Testis (tissue), 3 donors: ENCODE data around the gene FKBP2. TPM values are rescaled to one million over a fixed set of nuclear protein-coding genes. Genes with fewer than 3 reads are reported as not detected.
A peak's percentile ranks its signal among the peaks of the same experiment; 100 is the strongest.

Source experiments
- DNase-seq: peaks from one replicate; pipeline ENCODE4 v3.0.0-alpha.2; 2019
- H3K27ac ChIP-seq, 2 donors: fragments of 200-600 bp; sonication (generic); one replicate each; pipeline ENCODE4 v1.5.1; 2019
- H3K27me3 ChIP-seq: fragments of 200-600 bp; sonication (generic); one replicate; pipeline ENCODE4 v1.5.1; 2019
- H3K36me3 ChIP-seq: fragments of 200-600 bp; sonication (generic); one replicate; pipeline ENCODE4 v1.5.1; 2017; ENCODE audit warnings: low read depth; ENCODE audit errors: missing control alignments
- H3K4me1 ChIP-seq: fragments of 200-600 bp; sonication (generic); one replicate; pipeline ENCODE4 v1.5.1; 2019
- H3K4me3 ChIP-seq, 2 donors: fragments of 200-600 bp; sonication (generic); one replicate each; pipeline ENCODE4 v1.5.1; 2017 to 2019
- H3K9me3 ChIP-seq: fragments of 200-600 bp; sonication (generic); one replicate; pipeline ENCODE4 v1.5.1; 2017
- POLR2A ChIP-seq: fragments of 450-650 bp; IDR thresholded peaks from one replicate; pipeline ENCODE4 v1.6.1; 2017; ENCODE audit warnings: antibody characterized with exemption, mild to moderate bottlenecking, moderate library complexity
- WGBS, 2 donors: methylation state at CpG; one replicate each; pipeline ENCODE4 v1.1.5; 2018; 5-methylcytosine and 5-hydroxymethylcytosine counted together
- intact Hi-C: fragments of 100-400 bp; cut with DNase I; formaldehyde crosslinking; loops from one replicate; pipeline ENCODE4 v1.15.1; 2023; ENCODE audit warnings: low total_unique reads
- polyA plus RNA-seq: library from polyadenylated mRNA; stranded (reverse); fragments of 350-450 nt; fragmentation: Illumina TruSeq; extraction: RNeasy Lipid Tissue Mini Kit (QIAGEN cat#74804); gene quantifications from one replicate; pipeline ENCODE4 v1.2.3, GENCODE V29; 2014; ENCODE audit warnings: low read depth, low replicate concordance; ENCODE audit not compliant: insufficient read depth
- total RNA-seq, 2 donors: library from RNA; depleted of rRNA; stranded (reverse); fragments of >200 nt; gene quantifications; one replicate each; pipeline ENCODE4 v1.2.3, GENCODE V29; 2016
- TF ChIP-seq, protein P1 (sequence below), 3 experiments: fragments of 450-650 bp in 2 of 3; fragments of 200-600 bp in 1 of 3; sonication (generic) in 1 of 3; IDR thresholded peaks; one replicate each; pipeline ENCODE4 v1.5.1; 2016 to 2019; ENCODE audit warnings: antibody characterized with exemption in 3 of 3, mild to moderate bottlenecking in 2 of 3, moderate library complexity in 1 of 3

Gene FKBP2
- total and polyA plus RNA-seq, 3 donors from 2014 or later, result 151 to 159 (median 159) TPM

DNA sequence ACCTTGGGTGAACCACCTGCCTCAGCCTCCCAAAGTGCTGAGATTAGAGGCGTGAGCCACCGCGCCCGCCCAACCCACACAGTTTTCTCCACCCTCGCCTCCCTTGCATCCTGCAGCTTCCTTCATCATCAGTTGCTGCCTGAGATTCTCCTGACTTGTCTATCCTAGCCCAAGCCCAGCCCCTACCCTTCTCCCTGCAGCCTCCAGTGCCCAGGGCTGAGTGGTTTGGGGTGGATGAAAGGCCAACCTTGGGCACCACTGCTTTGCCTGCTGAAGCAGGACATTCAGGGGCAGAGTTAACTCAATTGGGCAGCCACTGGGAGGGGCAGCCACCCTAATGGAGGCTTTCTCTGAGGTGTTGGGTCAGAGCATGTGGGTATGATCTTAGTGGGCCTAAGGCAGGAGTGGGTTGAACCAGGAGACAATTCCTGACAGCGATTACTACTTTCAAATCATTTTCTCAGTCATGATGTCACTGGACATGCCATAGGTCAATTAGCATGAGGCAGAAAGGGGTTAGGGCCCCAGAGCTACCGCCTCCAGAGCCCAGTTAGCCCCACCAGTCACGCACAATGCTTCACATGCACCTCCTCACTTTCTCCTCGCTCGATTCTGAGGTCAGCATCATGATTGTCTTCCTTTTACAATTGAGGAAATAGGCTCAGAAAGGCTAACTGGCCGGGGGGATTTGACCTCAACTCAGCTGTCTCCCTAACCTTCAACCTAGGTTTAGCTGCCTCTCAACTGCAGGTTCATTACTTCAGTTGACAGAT is 1.0 kb upstream of the FKBP2 start:
- TF ChIP-seq, protein P1, sequence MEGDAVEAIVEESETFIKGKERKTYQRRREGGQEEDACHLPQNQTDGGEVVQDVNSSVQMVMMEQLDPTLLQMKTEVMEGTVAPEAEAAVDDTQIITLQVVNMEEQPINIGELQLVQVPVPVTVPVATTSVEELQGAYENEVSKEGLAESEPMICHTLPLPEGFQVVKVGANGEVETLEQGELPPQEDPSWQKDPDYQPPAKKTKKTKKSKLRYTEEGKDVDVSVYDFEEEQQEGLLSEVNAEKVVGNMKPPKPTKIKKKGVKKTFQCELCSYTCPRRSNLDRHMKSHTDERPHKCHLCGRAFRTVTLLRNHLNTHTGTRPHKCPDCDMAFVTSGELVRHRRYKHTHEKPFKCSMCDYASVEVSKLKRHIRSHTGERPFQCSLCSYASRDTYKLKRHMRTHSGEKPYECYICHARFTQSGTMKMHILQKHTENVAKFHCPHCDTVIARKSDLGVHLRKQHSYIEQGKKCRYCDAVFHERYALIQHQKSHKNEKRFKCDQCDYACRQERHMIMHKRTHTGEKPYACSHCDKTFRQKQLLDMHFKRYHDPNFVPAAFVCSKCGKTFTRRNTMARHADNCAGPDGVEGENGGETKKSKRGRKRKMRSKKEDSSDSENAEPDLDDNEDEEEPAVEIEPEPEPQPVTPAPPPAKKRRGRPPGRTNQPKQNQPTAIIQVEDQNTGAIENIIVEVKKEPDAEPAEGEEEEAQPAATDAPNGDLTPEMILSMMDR (IDR thresholded peaks at IDR 0.05), result no peak
- no peak for TF ChIP-seq POLR2A
- no peaks in the 10 kb centered on the region for H3K36me3 ChIP-seq
- H3K4me1 ChIP-seq, result peaks cover 34% of the 10 kb centered on the region
- intact Hi-C loops, result no loop called here
- peak overlapping the region; percentile 92 to 99 for H3K27ac ChIP-seq
- WGBS, 2 donors, result 73 to 75% methylated on average over 11 of the region's 11 CpGs
- H3K27me3 ChIP-seq, result no peaks in the 10 kb centered on the region
- H3K4me3 ChIP-seq, result peak overlapping the region; percentile 68 to 97
- H3K9me3 ChIP-seq, result no peaks in the 10 kb centered on the region
- no peak for DNase-seq

DNA sequence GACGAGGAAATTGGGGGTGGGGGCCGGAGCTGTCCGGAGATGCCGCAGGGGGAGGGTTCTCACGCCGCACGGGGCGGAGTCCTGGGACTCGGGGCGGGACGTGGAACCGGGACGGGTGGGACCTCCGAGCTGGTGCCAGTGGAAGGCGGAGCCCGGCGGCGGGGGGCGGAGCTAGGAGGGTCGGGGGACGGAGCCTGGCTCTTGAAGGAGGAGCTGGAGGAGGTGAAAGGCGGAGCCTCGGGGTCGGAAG is 271 bp downstream of the FKBP2 start:
- no peaks in the 10 kb centered on the region for H3K27me3 ChIP-seq
- 0 to 2% methylated on average over 21 to 24 of the region's 24 CpGs for WGBS, 2 donors
- no peak for DNase-seq
- H3K36me3 ChIP-seq, result no peaks in the 10 kb centered on the region
- intact Hi-C loops, result no loop called here
- peak overlapping the region; percentile 92 to 99 for H3K27ac ChIP-seq
- no peak for TF ChIP-seq POLR2A
- TF ChIP-seq, protein P1 (IDR thresholded peaks at IDR 0.05), result no peak
- H3K9me3 ChIP-seq, result no peaks in the 10 kb centered on the region
- peak overlapping the region; percentile 68 to 97 for H3K4me3 ChIP-seq
- H3K4me1 ChIP-seq, result peaks cover 36% of the 10 kb centered on the region

DNA sequence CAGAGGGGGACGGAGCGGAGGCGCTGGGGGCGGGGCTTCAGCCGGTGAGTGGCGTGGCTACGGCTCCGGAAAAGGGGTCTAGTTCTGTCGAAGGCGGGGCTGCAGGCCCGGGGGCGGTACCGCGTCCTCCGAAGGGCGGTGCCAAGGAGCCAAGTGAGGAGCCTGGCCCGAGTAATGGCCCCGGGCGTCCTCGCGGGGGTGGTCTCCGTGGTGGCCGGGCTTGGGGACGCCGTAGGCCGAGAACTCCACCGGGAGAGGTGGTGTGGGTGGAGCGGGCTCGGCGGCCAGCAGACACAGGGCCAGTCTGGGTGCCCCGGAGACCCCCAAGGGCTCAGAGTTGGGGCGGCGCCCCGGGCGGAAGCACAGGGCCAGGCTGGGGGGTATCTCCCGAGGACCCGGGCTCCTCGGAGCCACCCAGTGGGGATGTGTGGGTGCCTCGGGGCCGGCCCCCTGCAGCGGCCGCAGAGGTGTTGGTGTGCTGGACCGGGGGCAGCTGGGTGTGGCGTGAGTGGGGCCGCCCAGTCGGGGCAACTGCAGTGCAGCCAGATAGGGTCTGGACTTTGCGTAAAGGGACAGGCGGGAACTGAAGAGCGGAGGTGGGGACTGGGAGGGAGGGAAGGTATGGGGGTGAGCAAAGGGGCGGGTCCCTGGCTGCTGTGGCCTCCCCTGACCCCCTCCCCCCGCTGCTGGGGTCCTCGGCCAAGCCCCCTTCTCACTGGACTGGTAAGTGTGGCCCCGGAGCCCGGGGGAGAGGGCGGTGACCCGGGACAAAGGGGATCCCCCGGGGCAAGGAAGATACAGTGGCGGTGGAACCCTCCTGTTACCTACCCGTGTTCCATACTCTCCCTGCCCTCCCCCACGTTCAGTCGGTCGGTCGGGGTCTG is 838 bp downstream of the FKBP2 start:
- intact Hi-C loops, result no loop called here
- peak; percentile 99 for DNase-seq
- 1% methylated on average over 43 to 56 of the region's 63 CpGs for WGBS, 2 donors
- H3K4me1 ChIP-seq, result peaks cover 36% of the 10 kb centered on the region
- peak overlapping the region; percentile 68 to 97 for H3K4me3 ChIP-seq
- no peaks in the 10 kb centered on the region for H3K27me3 ChIP-seq
- no peaks in the 10 kb centered on the region for H3K9me3 ChIP-seq
- peak overlapping the region; percentile 92 to 99 for H3K27ac ChIP-seq
- no peaks in the 10 kb centered on the region for H3K36me3 ChIP-seq
- TF ChIP-seq, protein P1 (IDR thresholded peaks at IDR 0.05), result no peak
- TF ChIP-seq POLR2A, result no peak

DNA sequence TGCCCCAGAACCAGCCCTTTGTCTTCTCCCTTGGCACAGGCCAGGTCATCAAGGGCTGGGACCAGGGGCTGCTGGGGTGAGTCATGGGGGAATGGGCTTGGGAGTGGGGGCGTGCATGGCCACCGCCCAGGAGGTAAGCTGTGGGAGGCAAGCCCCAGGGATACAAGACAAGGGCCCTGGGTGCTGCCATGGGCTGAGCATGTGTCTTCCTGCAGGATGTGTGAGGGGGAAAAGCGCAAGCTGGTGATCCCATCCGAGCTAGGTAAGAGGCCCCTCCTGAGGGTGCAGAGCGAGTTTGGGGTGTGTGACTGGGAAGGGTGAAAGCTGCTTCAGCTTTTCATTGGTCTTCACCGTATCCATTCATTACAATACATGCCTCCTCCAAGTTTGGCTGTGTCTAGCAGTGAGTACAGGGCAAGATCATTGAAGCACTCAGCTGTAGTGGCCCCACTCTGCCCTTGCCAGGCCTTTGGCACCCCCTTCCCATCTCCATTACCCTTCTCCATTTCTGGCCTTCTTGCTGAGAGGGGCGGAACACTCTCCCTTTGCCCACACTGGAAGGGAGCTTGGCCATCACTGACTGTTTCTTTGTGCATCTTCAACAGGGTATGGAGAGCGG is 2.5 kb downstream of the FKBP2 start:
- no peaks in the 10 kb centered on the region for H3K9me3 ChIP-seq
- TF ChIP-seq POLR2A, result no peak
- TF ChIP-seq, protein P1 (IDR thresholded peaks at IDR 0.05), result no peak
- DNase-seq, result no peak
- H3K27ac ChIP-seq, result no peak overlapping the region
- no peaks in the 10 kb centered on the region for H3K27me3 ChIP-seq
- 86 to 90% methylated on average over 6 to 8 of the region's 8 CpGs for WGBS, 2 donors
- H3K36me3 ChIP-seq, result no peaks in the 10 kb centered on the region
- H3K4me1 ChIP-seq, result peaks cover 43% of the 10 kb centered on the region
- H3K4me3 ChIP-seq, result no peak overlapping the region
- intact Hi-C loops, result no loop called here
